Stimulated activated CD4-positive, alpha-beta T cell treated with anti-CD3 and anti-CD28 coated beads, Interleukin-2, amount 100 ng/mL, for 48 hours (primary cell): Measurements from ENCODE around the gene MCU.
"Not testable (repeated sequence)": the region's sequence is repeated elsewhere in the genome, so short reads cannot be mapped to it uniquely, and the experiment has no call there.

Experiments used
- DNase-seq, 2 donors: peaks; one replicate each; pipeline ENCODE4 v3.0.0-alpha.2; 2020

The MCU gene

DNA sequence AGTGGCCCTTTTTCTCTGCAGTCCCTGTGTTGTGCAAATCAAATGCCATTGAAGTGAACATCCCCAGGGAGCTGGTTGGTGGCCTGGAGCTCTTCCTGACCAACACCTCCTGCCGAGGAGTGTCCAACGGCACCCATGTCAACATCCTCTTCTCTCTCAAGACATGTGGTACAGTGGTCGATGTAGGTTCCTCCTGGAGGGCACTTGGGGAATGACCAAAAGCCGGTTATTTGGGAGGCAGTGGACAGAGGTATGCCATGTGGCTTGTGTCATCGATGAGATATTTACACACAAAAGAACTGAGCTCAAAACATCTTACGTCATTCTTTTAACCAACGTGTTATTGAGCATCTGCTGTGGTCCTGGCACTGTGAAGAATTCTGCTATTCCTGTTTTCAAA, 221.3 kb downstream of the MCU start:
- no peak for DNase-seq

DNA sequence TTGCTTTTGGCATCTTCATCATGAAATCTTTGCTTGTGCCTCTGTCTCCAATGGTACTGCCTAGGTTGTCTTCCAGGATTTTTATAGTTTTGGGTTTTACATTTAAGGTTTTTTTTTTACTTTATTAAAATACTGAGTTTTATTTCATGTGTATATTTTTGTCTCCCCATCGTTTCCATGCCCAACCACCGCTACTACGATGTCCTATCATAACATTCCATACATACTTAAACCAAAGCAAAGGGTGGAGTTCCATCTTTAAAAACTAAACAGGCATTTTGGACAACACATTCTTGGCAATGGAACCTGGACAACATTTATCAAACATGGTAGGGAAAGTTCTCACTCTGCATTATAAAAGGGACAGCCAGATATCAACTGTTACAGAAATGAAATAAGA, 225.3 kb downstream of the MCU start:
- not testable (repeated sequence) for DNase-seq

DNA sequence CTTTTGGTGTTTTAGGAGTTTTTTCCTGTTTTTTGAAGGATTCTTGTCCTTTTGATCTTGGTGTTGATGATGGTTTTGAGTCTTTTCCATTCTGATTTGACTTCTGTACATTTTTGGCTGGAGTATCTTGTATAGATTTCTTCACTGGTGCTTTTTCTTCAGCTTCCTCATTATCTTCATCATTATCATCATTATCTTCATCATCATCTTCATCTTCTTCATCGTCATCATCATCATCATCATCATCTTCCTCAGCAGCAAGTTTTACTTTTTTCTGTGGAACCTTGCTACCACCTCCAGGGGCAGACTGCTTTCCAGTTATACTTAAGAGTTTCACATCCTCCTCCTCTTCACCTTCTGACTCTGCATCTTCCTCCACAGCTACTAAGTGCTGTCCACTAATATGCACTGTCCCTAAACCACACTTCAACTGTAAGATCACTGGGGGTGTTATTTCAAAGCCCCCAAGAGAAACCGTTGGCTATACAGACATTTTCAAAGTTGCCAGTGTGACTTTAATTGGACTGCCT, 225.9 kb downstream of the MCU start:
- not testable (repeated sequence) for DNase-seq

DNA sequence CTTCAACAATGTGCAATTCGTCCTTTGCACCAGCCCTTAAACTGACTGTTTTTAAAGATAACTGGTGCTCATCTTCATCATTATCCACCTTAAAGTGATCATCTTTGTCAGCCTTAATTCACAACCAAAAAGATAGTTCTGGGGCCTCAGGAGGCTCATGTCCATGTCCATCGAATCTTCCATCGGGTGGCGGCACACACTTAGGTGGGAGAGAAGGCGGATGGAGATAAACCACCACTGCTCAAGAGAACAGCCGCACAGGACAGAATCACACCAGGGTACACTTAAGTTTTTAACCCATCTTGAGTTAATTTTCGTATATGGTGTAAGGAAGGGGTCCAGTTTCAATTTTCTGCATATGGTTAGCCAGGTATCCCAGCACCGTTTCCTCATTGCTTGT, 226.4 kb downstream of the MCU start:
- no peak for DNase-seq

DNA sequence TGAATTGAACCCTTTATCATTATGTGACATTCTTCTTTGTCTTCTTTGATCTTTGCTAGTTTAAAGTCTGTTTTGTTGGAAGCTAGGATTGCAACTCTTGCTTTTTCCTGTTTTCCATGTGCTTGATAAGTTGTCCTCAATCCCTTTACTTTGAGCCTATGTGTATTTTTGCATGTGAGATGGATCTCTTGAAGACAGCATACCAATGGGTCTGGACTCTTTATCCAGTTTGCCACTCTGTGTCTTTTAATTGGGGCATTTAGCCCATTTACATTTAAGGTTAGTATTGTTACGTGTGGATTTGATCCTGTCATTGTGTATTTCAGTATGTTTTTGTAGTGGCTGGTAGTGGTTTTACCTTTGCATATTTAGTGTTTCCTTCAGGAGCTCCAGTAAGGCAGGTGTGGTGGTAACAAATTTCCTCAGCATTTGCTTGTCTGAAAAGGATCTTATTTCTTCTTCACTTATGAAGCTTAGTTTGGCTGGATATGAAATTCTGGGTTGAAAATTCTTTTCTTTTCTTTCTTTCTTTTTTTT, 229.3 kb downstream of the MCU start:
- DNase-seq = not testable (repeated sequence)

DNA sequence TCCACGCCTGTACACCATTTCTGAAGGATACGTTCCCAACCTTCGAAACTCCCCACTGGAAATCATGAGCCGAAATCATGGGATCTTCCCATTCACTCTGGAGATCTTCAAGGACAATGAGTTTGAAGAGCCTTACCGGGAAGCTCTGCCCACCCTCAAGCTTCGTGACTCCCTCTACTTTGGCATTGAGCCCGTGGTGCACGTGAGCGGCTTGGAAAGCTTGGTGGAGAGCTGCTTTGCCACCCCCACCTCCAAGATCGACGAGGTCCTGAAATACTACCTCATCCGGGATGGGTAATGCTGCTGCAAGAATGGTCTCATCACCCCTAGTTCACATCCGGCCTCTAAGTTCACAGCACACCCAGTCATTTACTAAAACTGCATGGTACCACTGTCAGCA, 232.4 kb downstream of the MCU start:
- DNase-seq = no peak

DNA sequence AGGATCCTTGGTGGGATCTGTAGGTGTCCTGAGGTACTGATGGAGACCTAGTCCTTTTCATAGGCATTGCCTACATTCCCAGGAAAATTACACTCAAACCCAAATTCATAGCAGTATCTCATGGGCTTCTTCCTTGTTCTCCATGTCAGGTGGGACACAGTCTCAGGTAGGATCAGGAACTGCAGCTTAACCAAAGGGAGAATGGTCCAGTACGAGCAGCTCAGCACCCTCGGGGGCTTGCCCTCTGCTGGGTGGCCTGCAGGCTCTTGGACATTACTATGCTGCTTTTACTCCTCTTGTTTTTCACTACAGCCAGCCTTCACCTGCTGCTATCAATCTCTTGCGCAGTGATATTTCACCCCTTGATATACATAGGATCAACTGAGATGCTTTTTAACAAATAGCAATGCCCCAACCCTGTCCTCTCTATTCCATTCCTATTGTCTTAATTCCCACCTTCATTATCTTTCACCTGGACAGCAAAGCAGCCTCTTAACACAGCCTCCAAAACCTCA, 234.1 kb downstream of the MCU start:
- DNase-seq = no peak

DNA sequence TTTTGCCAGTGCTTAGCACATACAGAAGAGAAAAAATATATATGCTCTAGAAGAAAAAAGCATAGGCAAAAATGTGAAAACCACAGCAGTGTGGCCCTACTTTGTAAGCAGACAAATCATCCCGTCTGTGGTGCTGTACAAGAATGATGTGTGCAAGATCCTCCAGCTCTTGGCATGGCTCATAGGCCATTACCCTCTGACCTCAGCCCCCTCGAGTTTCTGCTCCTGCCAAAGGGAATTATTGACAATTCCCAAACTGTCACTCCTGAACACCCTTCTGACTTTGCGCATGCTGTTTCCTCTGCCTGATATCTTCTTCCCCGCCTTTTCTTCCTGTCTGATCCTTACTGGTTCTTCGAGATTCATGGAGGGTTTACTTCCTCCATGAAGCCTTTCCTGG, 235.5 kb downstream of the MCU start:
- no peak for DNase-seq

DNA sequence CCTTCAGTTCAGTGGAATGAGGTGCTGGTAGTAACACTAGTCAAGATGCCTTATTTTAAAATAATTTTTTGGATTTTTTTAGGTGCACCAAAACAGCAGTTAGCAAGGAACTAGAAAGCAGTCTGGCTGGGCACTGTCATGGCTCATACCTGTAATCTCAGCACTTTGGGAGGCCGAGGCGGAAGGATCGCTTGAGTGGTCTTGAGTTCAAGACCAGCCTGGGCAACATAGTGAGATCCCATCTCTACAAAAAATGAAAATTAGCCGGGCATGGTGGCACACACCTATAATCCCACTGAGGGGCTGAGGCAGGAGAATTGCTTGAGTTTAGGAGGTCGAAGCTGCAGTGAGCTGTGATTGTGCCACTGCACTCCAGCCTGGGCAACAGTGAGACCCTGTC, 236.9 kb downstream of the MCU start:
- DNase-seq = no peak

DNA sequence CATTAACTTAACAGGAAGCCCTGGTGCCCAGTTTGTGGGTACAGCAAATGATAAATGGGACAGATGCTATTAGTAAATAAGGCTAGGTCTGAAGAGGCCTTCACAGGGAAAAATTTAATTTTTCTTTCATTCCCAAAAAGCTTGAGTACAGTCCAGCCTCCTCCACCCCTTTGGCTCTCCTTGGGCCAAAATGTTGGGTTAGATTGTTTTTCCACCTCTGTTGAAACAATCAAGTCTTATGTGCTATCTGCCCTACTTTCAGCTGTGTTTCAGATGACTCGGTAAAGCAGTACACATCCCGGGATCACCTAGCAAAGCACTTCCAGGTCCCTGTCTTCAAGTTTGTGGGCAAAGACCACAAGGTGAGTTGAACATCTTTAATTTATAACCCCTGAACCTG, 238.3 kb downstream of the MCU start:
- DNase-seq = no peak

DNA sequence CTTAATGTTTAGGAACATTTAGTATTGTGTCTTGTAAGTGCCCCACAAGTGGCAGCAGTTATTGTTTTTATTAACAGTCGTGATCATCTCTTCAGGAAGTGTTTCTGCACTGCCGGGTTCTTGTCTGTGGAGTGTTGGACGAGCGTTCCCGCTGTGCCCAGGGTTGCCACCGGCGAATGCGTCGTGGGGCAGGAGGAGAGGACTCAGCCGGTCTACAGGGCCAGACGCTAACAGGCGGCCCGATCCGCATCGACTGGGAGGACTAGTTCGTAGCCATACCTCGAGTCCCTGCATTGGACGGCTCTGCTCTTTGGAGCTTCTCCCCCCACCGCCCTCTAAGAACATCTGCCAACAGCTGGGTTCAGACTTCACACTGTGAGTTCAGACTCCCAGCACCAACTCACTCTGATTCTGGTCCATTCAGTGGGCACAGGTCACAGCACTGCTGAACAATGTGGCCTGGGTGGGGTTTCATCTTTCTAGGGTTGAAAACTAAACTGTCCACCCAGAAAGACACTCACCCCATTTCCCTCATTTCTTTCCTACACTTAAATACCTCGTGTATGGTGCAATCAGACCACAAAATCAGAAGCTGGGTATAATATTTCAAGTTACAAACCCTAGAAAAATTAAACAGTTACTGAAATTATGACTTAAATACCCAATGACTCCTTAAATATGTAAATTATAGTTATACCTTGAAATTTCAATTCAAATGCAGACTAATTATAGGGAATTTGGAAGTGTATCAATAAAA, 240.5 kb downstream of the MCU start:
- DNase-seq = no peak

DNA sequence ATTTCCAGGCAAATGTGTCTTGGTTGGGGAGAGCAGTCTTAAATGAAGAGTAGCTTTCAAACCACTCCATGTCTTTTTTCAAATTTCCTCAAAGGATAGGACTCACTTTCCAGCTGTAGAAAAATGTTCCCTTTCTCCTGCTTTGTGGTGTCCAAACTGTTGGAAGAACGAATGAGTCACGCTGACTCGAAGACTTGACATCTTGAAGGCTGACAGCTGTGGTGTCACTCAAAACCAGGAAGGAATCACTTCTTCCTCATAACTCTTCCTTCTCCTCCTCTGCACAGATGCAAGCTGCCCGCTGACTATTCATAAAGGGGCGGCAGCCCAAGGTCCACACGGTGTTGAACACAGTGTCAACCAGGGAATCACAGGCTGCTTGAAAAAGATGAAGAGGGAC, 243.4 kb downstream of the MCU start:
- DNase-seq = no peak
